Measurements from ENCODE around the gene SMC3. TPM values are rescaled to one million over a fixed set of nuclear protein-coding genes. Genes with fewer than 3 reads are reported as not detected.

Gene SMC3
- total RNA-seq, 4 donors from 2014 or later, result 16.2 to 32.4 (median 28.1) TPM

DNA sequence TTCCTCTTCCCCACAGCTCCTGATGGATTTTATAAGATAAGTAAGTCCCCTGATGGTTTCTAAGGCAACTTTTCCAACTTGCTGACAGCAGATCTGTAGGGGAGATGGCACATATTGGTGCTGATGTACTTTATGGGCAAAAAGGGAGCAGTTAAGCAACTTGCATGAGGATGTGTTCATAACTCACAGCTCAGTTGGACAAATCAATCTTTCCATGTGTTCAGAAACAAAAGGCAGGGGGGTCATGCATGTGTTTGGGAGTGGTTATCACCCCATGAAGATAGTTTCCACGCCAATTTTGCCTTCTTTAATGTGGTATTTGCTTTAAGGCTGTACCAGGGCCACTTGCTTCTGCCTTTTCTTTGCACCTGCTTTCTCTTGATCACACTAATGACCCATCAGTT lies 82.8 kb downstream of the SMC3 start:
- 45 to 67% methylated on average over 1 of the region's 1 CpG for WGBS, 2 donors
- Histone ChIP-seq H3K27me3 (peaks cover 0 to 75% (median 4%) of the 10 kb centered on the region in 4 donors), H3K36me3 (no peaks in the 10 kb centered on the region), H3K9me3 (no peaks in the 10 kb centered on the region), H3K4me3 (no peak overlapping the region), H3K4me1 (no peaks in the 10 kb centered on the region), H3K27ac (no peak overlapping the region)
- TF ChIP-seq, protein P1, sequence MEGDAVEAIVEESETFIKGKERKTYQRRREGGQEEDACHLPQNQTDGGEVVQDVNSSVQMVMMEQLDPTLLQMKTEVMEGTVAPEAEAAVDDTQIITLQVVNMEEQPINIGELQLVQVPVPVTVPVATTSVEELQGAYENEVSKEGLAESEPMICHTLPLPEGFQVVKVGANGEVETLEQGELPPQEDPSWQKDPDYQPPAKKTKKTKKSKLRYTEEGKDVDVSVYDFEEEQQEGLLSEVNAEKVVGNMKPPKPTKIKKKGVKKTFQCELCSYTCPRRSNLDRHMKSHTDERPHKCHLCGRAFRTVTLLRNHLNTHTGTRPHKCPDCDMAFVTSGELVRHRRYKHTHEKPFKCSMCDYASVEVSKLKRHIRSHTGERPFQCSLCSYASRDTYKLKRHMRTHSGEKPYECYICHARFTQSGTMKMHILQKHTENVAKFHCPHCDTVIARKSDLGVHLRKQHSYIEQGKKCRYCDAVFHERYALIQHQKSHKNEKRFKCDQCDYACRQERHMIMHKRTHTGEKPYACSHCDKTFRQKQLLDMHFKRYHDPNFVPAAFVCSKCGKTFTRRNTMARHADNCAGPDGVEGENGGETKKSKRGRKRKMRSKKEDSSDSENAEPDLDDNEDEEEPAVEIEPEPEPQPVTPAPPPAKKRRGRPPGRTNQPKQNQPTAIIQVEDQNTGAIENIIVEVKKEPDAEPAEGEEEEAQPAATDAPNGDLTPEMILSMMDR (IDR thresholded peaks at IDR 0.05), result no peak
- TF ChIP-seq POLR2A (IDR thresholded peaks at IDR 0.05), result no peak
- intact Hi-C loops (cut with DNase I), result no loop called here
- DNase-seq, result no peak

DNA sequence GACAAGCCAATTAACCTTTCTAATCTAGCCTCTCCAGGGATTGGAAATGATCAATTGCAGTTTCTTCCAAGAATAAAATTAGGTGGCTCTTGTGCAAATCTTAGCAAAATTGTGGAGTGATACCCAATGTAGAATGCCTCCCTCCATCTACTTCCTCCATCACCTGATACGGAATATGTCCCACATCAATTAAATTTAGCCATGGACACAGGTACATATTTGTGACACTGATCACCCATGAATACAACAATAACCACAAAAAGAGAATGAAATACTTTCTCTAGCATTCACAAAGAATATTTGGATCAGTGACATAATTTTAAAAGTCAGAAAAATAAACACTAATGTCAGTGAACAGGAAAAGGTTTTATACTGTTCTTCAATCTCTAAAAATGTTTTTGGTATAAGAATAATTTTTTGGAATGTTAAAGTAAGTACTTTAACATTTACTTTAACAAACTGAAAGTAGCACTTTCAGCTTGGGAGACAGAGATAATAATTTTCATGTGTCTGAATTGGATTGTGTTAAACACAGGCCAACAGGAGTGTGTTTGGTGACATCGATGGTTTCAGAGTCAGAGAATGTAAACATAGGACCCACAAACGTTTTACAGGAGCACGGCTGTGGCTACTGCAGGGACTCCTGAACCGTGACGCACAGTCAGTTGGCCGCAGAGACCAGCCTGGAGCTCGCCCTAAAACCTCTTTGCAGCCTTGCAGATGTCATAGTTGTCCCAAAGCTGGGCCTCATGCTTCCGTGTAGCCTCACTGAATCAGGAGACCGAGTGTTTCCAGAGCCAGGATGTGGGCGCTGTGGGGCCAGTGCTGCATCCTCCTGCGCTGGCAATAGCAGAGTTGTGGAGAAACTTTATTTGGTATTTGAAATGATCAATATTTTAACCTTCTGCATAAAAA lies 83.8 kb downstream of the SMC3 start:
- Histone ChIP-seq H3K36me3 (no peaks in the 10 kb centered on the region), H3K27ac (no peak overlapping the region), H3K27me3 (peaks cover 0 to 65% (median 2%) of the 10 kb centered on the region in 4 donors), H3K4me1 (no peaks in the 10 kb centered on the region), H3K9me3 (no peaks in the 10 kb centered on the region), H3K4me3 (no peak overlapping the region)
- no peak for TF ChIP-seq POLR2A (IDR thresholded peaks at IDR 0.05)
- TF ChIP-seq, protein P1 (IDR thresholded peaks at IDR 0.05), result no peak
- no peak for DNase-seq
- 45 to 51% methylated on average over 11 to 12 of the region's 12 CpGs for WGBS, 2 donors
- intact Hi-C loops (cut with DNase I), result no loop called here

DNA sequence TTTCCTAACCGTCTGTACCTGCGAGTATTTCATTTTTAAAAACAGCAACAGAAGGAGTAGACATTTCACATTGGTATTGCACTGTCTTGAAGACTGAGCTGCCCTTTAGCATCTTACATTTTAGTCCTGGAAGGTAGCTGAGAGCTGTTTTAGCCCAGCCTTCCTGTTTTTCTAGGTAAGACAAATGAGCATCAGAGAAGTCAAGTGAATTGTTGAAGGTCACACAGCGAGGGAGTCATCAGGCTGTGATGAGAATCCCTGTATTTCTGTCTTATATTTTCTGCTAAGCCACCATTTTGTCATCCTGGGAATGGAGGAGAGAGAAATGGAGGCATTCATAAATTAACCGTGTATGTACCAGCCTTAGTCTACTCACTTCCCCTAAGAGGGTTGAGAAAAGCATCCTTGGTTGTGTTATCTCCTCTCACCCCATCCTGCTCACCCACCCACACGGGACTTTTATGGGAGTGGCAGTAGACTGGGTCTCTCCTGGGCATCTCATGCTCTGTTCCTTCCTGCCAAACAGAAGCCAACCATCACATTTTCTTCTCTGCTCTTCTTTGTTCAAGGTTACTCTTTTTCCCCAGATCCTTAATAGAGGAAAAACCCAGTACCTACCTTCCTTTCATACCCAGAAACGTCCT lies 85.1 kb downstream of the SMC3 start:
- 69 to 84% methylated on average over 6 of the region's 6 CpGs for whole genome bisulfite sequencing, 2 donors
- intact Hi-C loops (cut with DNase I), result no loop called here

More for the DNA sequence above, 85.1 kb downstream of the SMC3 start:
- no peak overlapping the region for H3K4me3 ChIP-seq
- no peak overlapping the region for H3K27ac ChIP-seq
- H3K4me1 ChIP-seq, result no peaks in the 10 kb centered on the region
- H3K27me3 ChIP-seq, result peaks cover 0 to 52% (median 0%) of the 10 kb centered on the region in 4 donors
- no peak for DNase-seq
- no peaks in the 10 kb centered on the region for H3K36me3 ChIP-seq
- TF ChIP-seq, protein P1 (IDR thresholded peaks at IDR 0.05), result no peak
- no peak for TF ChIP-seq POLR2A (IDR thresholded peaks at IDR 0.05)
- no peaks in the 10 kb centered on the region for H3K9me3 ChIP-seq

Small RNAs within 50 kb of the gene (small RNA-seq; reads per million reads assigned to genes)
- gene RF00019, result 0 reads per million in 4 donors

Other genes with a start within 250 kb of the SMC3 start
- gene DUSP5, start 69.8 kb upstream of the SMC3 start, total RNA-seq, result 10 to 100 TPM; 15.0 to 60.6 (median 47.9) TPM
- 10 to 100 TPM in 1 of 4 donors, 1 to 10 TPM in 3; 2.1 to 10.3 (median 3.7) TPM for gene RBM20, start 76.6 kb downstream of the SMC3 start, total RNA-seq

Measured in esophagus squamous epithelium (tissue), 5 donors.